NCI-H1092 (cell line): ENCODE data around the gene PARP11.

Experiments
- DNase-seq: peaks from one replicate; lab custom pipeline; 2025; lab: John Stamatoyannopoulos, UW

Gene PARP11

GRCh38 chr12:3770891-3771290 is 102.3 kb downstream of the PARP11 start:
- no peak for DNase-seq

DNA sequence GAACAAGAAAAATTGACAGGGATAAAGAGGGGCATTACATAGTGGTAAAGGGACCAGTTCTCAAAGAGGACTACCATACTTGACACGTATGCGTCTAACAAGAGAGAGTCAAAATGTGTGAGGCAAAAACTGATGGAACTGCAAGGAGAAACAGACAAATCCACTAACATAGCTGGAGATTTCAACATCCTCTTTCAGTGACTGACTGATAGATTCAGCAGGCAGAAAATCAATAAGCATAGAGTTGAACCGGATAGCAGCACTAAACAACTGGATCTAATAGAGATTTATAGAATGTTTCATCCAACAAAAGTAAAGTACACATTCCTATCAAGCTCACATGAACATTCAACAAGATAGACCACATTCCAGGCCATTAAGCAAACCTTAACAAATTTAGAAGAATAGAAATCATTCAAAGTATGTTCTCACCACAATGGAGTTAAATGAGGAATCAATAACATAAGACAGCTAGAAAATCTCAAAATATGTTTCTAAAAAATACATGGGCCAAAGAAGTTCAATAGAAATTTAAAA is 104.2 kb downstream of the PARP11 start:
- DNase-seq: no peak

- DNase-seq: no peak
These were observed 112.0 kb downstream of the PARP11 start for GRCh38 chr12:3761116-3761735.

DNA sequence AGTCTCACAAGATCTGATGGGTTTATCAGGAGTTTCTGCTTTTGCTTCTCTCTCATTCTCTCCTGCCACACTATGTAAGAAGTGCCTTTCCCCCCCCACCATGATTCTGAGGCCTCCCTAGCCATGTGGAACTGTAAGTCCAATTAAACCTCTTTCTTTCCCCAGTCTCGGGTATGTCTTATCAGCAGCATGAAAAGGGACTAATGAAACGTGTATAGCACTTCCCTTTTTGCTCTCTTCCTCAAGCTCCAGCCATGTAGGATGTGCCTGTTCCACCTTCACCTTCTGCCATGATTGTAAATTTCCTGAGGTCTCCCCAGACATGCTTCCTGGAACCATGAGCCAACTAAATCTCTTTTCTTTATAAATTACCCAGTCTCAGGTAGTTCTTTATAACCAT is 113.3 kb downstream of the PARP11 start:
- no peak for DNase-seq
